ENCODE data around the gene KRI1.

Gene KRI1

DNA sequence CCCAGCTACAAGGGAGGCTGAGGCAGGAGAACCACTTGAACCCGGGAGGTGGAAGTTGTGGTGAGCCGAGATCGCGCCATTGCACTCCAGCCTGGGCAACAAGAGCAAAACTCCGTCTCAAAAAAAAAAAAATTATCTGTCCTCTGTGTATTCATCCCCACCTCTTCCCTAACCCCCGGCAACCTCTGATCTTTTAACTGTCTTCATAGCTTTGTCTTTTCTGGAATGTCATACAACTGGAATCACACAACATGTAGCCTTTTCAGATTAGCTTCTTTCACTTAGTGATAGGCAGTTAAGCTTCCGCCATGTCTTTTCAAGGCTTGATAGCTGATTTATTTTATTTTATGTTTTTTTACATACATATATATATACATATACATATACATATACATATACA is 40.2 kb downstream of the KRI1 start:
- no peak for ATAC-seq
- TF ChIP-seq, protein P1, sequence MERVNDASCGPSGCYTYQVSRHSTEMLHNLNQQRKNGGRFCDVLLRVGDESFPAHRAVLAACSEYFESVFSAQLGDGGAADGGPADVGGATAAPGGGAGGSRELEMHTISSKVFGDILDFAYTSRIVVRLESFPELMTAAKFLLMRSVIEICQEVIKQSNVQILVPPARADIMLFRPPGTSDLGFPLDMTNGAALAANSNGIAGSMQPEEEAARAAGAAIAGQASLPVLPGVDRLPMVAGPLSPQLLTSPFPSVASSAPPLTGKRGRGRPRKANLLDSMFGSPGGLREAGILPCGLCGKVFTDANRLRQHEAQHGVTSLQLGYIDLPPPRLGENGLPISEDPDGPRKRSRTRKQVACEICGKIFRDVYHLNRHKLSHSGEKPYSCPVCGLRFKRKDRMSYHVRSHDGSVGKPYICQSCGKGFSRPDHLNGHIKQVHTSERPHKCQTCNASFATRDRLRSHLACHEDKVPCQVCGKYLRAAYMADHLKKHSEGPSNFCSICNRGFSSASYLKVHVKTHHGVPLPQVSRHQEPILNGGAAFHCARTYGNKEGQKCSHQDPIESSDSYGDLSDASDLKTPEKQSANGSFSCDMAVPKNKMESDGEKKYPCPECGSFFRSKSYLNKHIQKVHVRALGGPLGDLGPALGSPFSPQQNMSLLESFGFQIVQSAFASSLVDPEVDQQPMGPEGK (CRISPR knock-in tag; IDR thresholded peaks at IDR 0.05; ENCODE audit: borderline replicate concordance), result no peak
- no peak for TF ChIP-seq ZFP30 (CRISPR knock-in tag; IDR thresholded peaks at IDR 0.05)
- no peak for TF ChIP-seq ARNTL (CRISPR knock-in tag; IDR thresholded peaks at IDR 0.05; ENCODE audit: borderline replicate concordance, low read depth)
- no peak for TF ChIP-seq RARB (CRISPR knock-in tag; IDR thresholded peaks at IDR 0.05)
- TF ChIP-seq OSR1 (CRISPR knock-in tag; IDR thresholded peaks at IDR 0.05), result no peak
- no peak for TF ChIP-seq ISL1 (CRISPR knock-in tag; IDR thresholded peaks at IDR 0.05)
- TF ChIP-seq CSDC2 (CRISPR knock-in tag; IDR thresholded peaks at IDR 0.05), result no peak
- no peak for TF ChIP-seq GLIS3 (CRISPR knock-in tag; IDR thresholded peaks at IDR 0.05)
- TF ChIP-seq ZC3H10 (CRISPR knock-in tag; IDR thresholded peaks at IDR 0.05), result no peak
- no peak for TF ChIP-seq POU6F1 (CRISPR knock-in tag; IDR thresholded peaks at IDR 0.05; ENCODE audit: borderline replicate concordance, low read depth)
- no peak for TF ChIP-seq BACH2 (CRISPR knock-in tag; IDR thresholded peaks at IDR 0.05; ENCODE audit: borderline replicate concordance)
- no peak for TF ChIP-seq ZNF565 (CRISPR knock-in tag; conservative IDR thresholded peaks at IDR 0.05; ENCODE audit: low read depth)
- no peak for TF ChIP-seq CREB5 (CRISPR knock-in tag; IDR thresholded peaks at IDR 0.05; ENCODE audit: low read depth)

DNA sequence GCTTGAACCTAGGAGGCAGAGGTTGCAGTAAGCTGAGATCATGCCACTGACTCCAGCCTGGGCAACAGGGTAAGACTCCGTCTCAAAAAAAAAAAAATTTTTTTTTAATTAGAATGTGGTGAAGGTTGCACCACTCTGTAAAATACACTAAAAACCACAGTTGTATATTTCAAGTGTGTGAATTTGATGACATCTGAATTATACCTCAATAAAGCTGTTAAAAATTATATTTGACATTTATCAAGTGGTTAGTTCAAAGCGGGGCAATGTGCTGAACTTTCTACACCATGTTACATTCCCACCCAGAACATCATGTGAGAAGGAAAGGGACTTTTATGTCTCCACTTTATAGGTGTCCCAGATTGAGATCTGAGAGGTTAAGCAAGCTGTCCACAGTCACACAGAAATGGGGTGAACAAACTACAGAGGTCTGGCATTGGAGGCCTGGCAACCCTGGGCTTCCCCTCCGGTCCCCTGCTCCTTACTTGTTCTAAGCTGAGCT is 42.6 kb downstream of the KRI1 start:
- no peak for TF ChIP-seq TOX (CRISPR knock-in tag; IDR thresholded peaks at IDR 0.05; ENCODE audit: borderline replicate concordance)
- TF ChIP-seq ZNF565 (CRISPR knock-in tag; conservative IDR thresholded peaks at IDR 0.05; ENCODE audit: low read depth), result no peak
- no peak for TF ChIP-seq ARNTL (CRISPR knock-in tag; IDR thresholded peaks at IDR 0.05; ENCODE audit: borderline replicate concordance, low read depth)
- no peak for TF ChIP-seq BACH2 (CRISPR knock-in tag; IDR thresholded peaks at IDR 0.05; ENCODE audit: borderline replicate concordance)
- no peak for TF ChIP-seq PPARA (CRISPR knock-in tag; IDR thresholded peaks at IDR 0.05; ENCODE audit: borderline replicate concordance)
- no peak for TF ChIP-seq ZC3H10 (CRISPR knock-in tag; IDR thresholded peaks at IDR 0.05)
- TF ChIP-seq SNAI2 (CRISPR knock-in tag; IDR thresholded peaks at IDR 0.05), result no peak
- no peak for TF ChIP-seq ZNF8 (CRISPR knock-in tag; IDR thresholded peaks at IDR 0.05)
- TF ChIP-seq ZNF70 (CRISPR knock-in tag; IDR thresholded peaks at IDR 0.05), result no peak
- ATAC-seq, result no peak

DNA sequence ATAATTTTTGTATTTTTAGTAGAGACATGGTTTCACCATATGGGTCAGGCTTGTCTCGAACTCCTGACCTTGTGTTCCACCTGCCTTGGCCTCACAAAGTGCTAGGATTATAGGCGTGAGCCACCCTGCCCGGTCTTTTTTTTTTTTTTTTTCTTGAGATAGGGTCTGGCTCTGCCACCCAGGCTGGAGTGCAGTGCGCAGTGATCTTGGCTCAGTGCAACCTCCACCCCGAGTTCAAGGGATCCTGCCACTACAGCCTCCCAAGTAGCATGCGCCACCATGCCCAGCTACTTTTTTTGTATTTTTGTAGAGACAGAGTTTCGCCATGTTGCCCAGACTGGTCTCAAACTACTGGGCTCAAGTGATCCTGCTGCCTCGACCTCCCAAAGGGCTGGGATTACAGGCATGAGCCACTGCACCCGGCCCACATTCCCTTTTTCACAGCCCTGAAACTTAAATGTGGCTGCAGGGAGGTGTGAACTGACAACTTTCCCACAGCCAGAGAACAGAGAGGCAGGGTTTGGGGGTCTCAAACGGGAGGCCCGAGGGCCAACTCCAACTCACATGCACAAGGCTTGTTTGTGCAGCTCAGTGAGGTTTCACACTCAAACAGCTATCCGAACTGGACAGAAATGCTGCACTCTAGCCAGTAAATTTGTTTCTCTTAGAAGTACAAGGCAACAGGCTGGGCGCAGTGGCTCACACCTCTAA is 44.2 kb downstream of the KRI1 start:
- no peak for ATAC-seq
- no peak for TF ChIP-seq CSDC2 (CRISPR knock-in tag; IDR thresholded peaks at IDR 0.05)
- no peak for TF ChIP-seq SNAI2 (CRISPR knock-in tag; IDR thresholded peaks at IDR 0.05)
- no peak for TF ChIP-seq GLIS3 (CRISPR knock-in tag; IDR thresholded peaks at IDR 0.05)
- TF ChIP-seq TOX (CRISPR knock-in tag; IDR thresholded peaks at IDR 0.05; ENCODE audit: borderline replicate concordance), result no peak
- TF ChIP-seq, protein P2, sequence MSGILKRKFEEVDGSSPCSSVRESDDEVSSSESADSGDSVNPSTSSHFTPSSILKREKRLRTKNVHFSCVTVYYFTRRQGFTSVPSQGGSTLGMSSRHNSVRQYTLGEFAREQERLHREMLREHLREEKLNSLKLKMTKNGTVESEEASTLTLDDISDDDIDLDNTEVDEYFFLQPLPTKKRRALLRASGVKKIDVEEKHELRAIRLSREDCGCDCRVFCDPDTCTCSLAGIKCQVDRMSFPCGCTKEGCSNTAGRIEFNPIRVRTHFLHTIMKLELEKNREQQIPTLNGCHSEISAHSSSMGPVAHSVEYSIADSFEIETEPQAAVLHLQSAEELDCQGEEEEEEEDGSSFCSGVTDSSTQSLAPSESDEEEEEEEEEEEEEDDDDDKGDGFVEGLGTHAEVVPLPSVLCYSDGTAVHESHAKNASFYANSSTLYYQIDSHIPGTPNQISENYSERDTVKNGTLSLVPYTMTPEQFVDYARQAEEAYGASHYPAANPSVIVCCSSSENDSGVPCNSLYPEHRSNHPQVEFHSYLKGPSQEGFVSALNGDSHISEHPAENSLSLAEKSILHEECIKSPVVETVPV (CRISPR knock-in tag; IDR thresholded peaks at IDR 0.05), result no peak
- TF ChIP-seq ZC3H10 (CRISPR knock-in tag; IDR thresholded peaks at IDR 0.05), result no peak
- no peak for TF ChIP-seq CREB5 (CRISPR knock-in tag; IDR thresholded peaks at IDR 0.05; ENCODE audit: low read depth)
- TF ChIP-seq BACH2 (CRISPR knock-in tag; IDR thresholded peaks at IDR 0.05; ENCODE audit: borderline replicate concordance), result no peak
- TF ChIP-seq ISL1 (CRISPR knock-in tag; IDR thresholded peaks at IDR 0.05), result no peak
- TF ChIP-seq POU6F1 (CRISPR knock-in tag; IDR thresholded peaks at IDR 0.05; ENCODE audit: borderline replicate concordance, low read depth), result no peak
- no peak for TF ChIP-seq ZNF8 (CRISPR knock-in tag; IDR thresholded peaks at IDR 0.05)
- TF ChIP-seq, protein P1 (CRISPR knock-in tag; IDR thresholded peaks at IDR 0.05; ENCODE audit: borderline replicate concordance), result no peak
- no peak for TF ChIP-seq ZNF565 (CRISPR knock-in tag; conservative IDR thresholded peaks at IDR 0.05; ENCODE audit: low read depth)
- TF ChIP-seq RARB (CRISPR knock-in tag; IDR thresholded peaks at IDR 0.05), result no peak
- TF ChIP-seq ARNTL (CRISPR knock-in tag; IDR thresholded peaks at IDR 0.05; ENCODE audit: borderline replicate concordance, low read depth), result no peak
